Hepatocyte (in vitro differentiated cells): ENCODE measurements around the gene CXCL14.

ENCODE experiments used
- CTCF ChIP-seq: fragments of 200-600 bp; sonication (generic); IDR thresholded peaks from 2 replicates; pipeline ENCODE4 v1.5.1; 2016; ENCODE audit warnings: antibody characterized with exemption, mild to moderate bottlenecking; ENCODE audit not compliant: poor library complexity
- EZH2 ChIP-seq: fragments of 200-600 bp; sonication (generic); IDR thresholded peaks from 2 replicates; pipeline ENCODE4 v1.6.1; 2016; ENCODE audit warnings: antibody characterized with exemption, mild to moderate bottlenecking, borderline replicate concordance

DNA sequence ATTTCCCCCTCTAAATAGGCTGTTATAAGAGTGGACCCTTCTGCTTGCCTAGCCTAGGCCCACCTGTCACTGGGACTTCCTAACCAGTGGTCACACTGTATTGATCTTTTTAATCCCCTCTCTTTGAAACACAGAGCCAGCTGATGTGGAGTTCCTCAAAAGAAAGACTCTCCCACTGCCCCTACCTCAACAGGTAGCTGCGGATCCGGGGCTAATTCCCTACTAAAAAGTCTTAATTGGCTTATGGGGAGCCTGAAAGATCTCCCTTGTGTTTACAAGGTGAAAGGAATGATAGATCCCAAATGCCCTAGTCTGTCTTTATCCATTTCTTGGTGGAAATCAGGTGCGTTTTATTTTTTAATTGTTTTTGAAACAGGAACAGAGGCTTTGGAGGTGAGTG is 45.0 kb downstream of the CXCL14 start:
- TF ChIP-seq EZH2 (no peak), CTCF (no peak)
